Lower leg skin (tissue), 4 donors: ENCODE results near the gene PSMD6. TPM values are rescaled to one million over a fixed set of nuclear protein-coding genes. Genes with fewer than 3 reads are reported as not detected.

Experiments
- DNase-seq, 2 donors: peaks; one replicate each; pipeline ENCODE4 v3.0.0-alpha.2; 2019; ENCODE audit warnings: low spot score in 2 of 2
- H3K4me3 ChIP-seq: fragments of 200-600 bp; sonication (generic); 2 replicates; pipeline ENCODE4 v1.5.1; 2017; ENCODE audit warnings: mild to moderate bottlenecking, low read depth; ENCODE audit not compliant: poor library complexity, severe bottlenecking
- POLR2A ChIP-seq, 2 donors: fragments of 450-650 bp; IDR thresholded peaks; one replicate each; pipeline ENCODE4 v1.6.1; 2016 to 2017; ENCODE audit warnings: antibody characterized with exemption in 2 of 2, mild to moderate bottlenecking in 1 of 2, moderate library complexity in 1 of 2
- WGBS, 2 donors: methylation state at CpG; one replicate each; pipeline ENCODE4 v1.1.5; 2018; 5-methylcytosine and 5-hydroxymethylcytosine counted together
- intact Hi-C: fragments of 100-400 bp; cut with DNase I; formaldehyde crosslinking; loops from one replicate; pipeline ENCODE4 v1.15.0; 2023; ENCODE audit warnings: low total_unique reads
- total RNA-seq, 4 donors: library from RNA; depleted of rRNA; stranded (reverse); fragments of >200 nt; gene quantifications; one replicate each; pipeline ENCODE4 v1.1.0, GENCODE V29; 2016
- TF ChIP-seq, protein P1 (sequence below), 3 donors: fragments of 450-650 bp; IDR thresholded peaks; one replicate each; pipeline ENCODE4 v1.5.1; 2016; ENCODE audit warnings: antibody characterized with exemption in 3 of 3, mild to moderate bottlenecking in 3 of 3, moderate library complexity in 2 of 3

PSMD6 gene
- total RNA-seq, 4 donors from 2014 or later = 61.6 to 81.2 (median 67.1) TPM

DNA sequence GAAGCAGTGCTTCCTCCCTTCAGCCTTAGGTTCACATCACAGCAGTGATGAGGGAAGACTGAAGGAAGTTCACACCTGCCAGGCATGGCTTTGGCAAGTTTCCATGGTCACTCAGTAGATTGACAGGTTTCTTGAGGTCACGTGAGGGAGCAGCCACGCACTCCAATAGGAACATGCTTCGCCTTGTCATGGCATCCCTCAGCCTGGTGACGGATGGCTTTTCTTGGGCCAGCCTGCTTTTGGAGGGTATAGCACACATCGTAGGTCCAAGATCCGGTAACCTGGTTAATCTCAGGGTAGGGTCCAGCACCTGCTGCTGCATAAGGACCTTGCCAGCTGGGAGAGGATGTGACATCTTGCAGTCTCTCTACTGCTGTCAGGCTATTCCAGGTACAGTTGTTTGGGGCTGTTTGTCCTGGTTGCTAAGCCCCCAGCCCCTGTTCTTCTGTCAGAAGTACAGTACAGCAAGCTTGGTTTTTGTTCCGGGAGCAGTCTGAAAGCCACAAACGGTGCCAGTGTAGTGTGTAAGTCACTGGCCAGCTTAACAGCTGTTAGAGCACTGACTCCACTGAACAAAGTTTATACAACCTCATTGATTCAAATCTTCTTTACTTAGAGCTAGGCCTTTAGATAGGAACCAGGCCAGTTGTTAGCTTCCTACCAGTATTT, 42.3 kb downstream of the PSMD6 start:
- no peak for TF ChIP-seq POLR2A (IDR thresholded peaks at IDR 0.05)
- TF ChIP-seq, protein P1, sequence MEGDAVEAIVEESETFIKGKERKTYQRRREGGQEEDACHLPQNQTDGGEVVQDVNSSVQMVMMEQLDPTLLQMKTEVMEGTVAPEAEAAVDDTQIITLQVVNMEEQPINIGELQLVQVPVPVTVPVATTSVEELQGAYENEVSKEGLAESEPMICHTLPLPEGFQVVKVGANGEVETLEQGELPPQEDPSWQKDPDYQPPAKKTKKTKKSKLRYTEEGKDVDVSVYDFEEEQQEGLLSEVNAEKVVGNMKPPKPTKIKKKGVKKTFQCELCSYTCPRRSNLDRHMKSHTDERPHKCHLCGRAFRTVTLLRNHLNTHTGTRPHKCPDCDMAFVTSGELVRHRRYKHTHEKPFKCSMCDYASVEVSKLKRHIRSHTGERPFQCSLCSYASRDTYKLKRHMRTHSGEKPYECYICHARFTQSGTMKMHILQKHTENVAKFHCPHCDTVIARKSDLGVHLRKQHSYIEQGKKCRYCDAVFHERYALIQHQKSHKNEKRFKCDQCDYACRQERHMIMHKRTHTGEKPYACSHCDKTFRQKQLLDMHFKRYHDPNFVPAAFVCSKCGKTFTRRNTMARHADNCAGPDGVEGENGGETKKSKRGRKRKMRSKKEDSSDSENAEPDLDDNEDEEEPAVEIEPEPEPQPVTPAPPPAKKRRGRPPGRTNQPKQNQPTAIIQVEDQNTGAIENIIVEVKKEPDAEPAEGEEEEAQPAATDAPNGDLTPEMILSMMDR (IDR thresholded peaks at IDR 0.05) = no peak
- H3K4me3 ChIP-seq = no peak overlapping the region
- 88 to 90% methylated on average over 8 of the region's 8 CpGs for WGBS, 2 donors
- intact Hi-C loops = no loop called here
- DNase-seq = no peak

DNA sequence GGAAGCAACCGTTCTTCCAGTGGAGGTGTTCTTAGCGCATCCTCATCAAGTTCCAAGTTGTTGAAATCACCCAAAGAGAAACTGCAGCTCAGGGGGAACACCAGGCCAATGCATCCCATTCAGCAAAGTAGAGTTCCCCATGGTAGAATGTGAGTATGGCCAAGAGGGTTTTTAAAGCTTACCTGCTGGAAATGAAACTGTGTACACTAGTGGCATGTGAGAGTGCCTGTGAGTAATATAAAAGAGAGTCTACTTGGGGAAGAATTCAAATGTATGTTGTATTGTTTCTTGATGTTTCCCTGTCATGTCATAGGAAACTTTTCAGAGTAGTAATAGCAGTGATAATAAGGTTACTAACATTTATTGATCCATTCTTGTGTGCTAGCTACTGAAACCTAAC, 43.3 kb downstream of the PSMD6 start:
- WGBS, 2 donors = 54 to 60% methylated on average over 2 of the region's 2 CpGs
- intact Hi-C loops = no loop called here
- TF ChIP-seq POLR2A (IDR thresholded peaks at IDR 0.05) = no peak
- TF ChIP-seq, protein P1 (IDR thresholded peaks at IDR 0.05) = no peak
- DNase-seq = no peak
- no peak overlapping the region for H3K4me3 ChIP-seq

DNA sequence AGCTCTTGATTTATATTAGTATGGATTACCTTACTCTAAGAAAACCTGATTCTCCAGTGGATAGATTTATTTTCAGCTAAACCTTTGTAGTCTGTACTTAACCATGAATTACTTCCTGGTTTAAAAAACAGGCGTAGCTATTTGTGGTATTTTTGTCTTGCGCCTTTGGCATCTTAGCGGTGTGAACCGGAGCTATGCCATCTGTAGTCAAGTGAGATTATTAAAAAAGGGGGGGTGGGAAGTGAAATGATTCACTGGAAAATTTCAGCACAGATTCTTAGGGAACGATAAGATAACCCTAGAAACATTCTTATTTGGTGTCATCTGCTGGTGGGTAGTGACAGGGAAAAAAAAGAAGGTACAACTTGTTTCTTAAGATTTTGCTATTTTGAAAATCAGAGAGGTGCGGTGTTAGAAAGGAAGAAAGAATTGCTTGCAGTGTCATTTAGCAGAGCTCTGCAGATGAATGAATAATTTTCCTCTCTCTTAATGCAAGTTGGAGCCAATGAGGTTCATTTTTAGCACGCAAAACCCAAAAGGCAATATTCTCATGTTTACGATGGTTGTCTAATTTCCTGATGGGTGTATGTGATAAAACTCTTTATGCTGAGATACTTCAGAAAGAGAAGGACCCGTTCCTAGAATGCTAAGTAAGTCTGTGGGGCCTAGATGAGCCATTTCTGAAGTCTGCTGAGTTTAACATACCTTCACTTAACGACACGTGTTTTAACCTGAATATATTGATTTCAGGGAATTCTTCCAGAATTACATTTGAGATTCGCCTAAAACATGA, 44.0 kb downstream of the PSMD6 start:
- H3K4me3 ChIP-seq = no peak overlapping the region
- DNase-seq = no peak
- intact Hi-C loops = no loop called here
- TF ChIP-seq, protein P1 (IDR thresholded peaks at IDR 0.05) = no peak
- TF ChIP-seq POLR2A (IDR thresholded peaks at IDR 0.05) = no peak
- 46 to 48% methylated on average over 12 of the region's 12 CpGs for WGBS, 2 donors

GRCh38 chr3:63977893-63978292, 45.4 kb downstream of the PSMD6 start:
- WGBS, 2 donors = 48 to 50% methylated on average over 4 of the region's 4 CpGs
- no peak for TF ChIP-seq POLR2A (IDR thresholded peaks at IDR 0.05)
- TF ChIP-seq, protein P1 (IDR thresholded peaks at IDR 0.05) = no peak
- H3K4me3 ChIP-seq = no peak overlapping the region
- DNase-seq = no peak
- intact Hi-C loops = no loop called here

DNA sequence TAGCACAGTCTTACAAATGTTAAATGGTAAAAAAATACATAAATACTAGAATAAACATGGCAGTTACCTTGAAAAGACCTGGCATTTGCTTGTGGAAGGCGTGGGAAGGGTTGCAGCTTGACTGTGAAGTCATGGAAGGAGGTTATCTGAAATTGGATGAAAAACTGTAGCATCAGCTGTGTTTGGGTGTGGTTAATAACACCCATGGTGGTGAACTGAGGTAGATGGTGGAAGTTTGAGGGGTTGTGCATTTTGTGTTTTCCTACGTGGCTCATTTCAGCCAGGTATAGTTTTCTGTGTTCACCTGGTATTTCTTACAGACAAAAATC, 46.5 kb downstream of the PSMD6 start:
- TF ChIP-seq POLR2A (IDR thresholded peaks at IDR 0.05) = no peak
- TF ChIP-seq, protein P1 (IDR thresholded peaks at IDR 0.05) = no peak
- no peak overlapping the region for H3K4me3 ChIP-seq
- intact Hi-C loops = no loop called here
- DNase-seq = no peak
- 76 to 79% methylated on average over 2 of the region's 2 CpGs for WGBS, 2 donors
